HG03442 (cell line): ENCODE measurements around the gene DCXR.

Experiments used
- ATAC-seq: cut with Tn5 transposase; IDR thresholded peaks from one replicate; pipeline ENCODE4 v1.9.1; 2021; ENCODE audit warnings: mild to moderate bottlenecking, moderate library complexity; ENCODE audit not compliant: unreplicated experiment

Gene DCXR

GRCh38 chr17:82000803-82001570, 36.5 kb downstream of the DCXR start:
- ATAC-seq: no peak

GRCh38 chr17:81999976-82000802, 37.3 kb downstream of the DCXR start:
- ATAC-seq: no peak

- no peak for ATAC-seq
These were observed 37.9 kb downstream of the DCXR start for GRCh38 chr17:81999587-81999975.

- no peak for ATAC-seq
These were observed 38.6 kb downstream of the DCXR start for GRCh38 chr17:81998691-81999438.

GRCh38 chr17:81998212-81998611, 39.3 kb downstream of the DCXR start:
- ATAC-seq: no peak

GRCh38 chr17:81996757-81997441, 40.6 kb downstream of the DCXR start:
- ATAC-seq: no peak

- ATAC-seq: no peak
These were observed 41.2 kb downstream of the DCXR start for GRCh38 chr17:81996232-81996756.

- no peak for ATAC-seq
These were observed 41.9 kb downstream of the DCXR start for GRCh38 chr17:81995463-81996231.

GRCh38 chr17:81994593-81995462, 42.7 kb downstream of the DCXR start:
- ATAC-seq: no peak

GRCh38 chr17:81993729-81994592, 43.5 kb downstream of the DCXR start:
- ATAC-seq: no peak

GRCh38 chr17:81992306-81993102, 45.0 kb downstream of the DCXR start:
- no peak for ATAC-seq

- ATAC-seq: no peak
These were observed 45.7 kb downstream of the DCXR start for GRCh38 chr17:81991684-81992305.

- ATAC-seq: no peak
These were observed 46.4 kb downstream of the DCXR start for GRCh38 chr17:81990836-81991683.

- no peak for ATAC-seq
These were observed 50.2 kb downstream of the DCXR start for GRCh38 chr17:81987161-81987770.

- ATAC-seq: no peak
These were observed 50.9 kb downstream of the DCXR start for GRCh38 chr17:81986606-81987005.
